ENCODE measurements around the gene CLN3. TPM values are rescaled to one million over a fixed set of nuclear protein-coding genes. Genes with fewer than 3 reads are reported as not detected.

CLN3 gene
- polyA plus RNA-seq, 1 donor from 2014 or later, result 32.2 TPM

- H3F3A ChIP-seq (ENCODE audit: insufficient read depth, low read length, poor library complexity, severe bottlenecking), result no peaks in the 10 kb centered on the region
- no peak overlapping the region for H3K4me3 ChIP-seq (ENCODE audit: low read length)
- H3K36me3 ChIP-seq (ENCODE audit: insufficient read depth, low read length), result no peaks in the 10 kb centered on the region
- H3K9me3 ChIP-seq (ENCODE audit: low read length), result no peaks in the 10 kb centered on the region
- H3K79me2 ChIP-seq (replicated peaks; ENCODE audit: insufficient read depth, low read length), result no peaks in the 10 kb centered on the region
- H3K27me3 ChIP-seq (ENCODE audit: insufficient read depth, low read depth, low read length), result no peaks in the 10 kb centered on the region
- no peak overlapping the region for H3K9ac ChIP-seq (ENCODE audit: low read length)
- no peak overlapping the region for H3K4me2 ChIP-seq (ENCODE audit: low read length)
- no peak overlapping the region for H2AFZ ChIP-seq (ENCODE audit: low read depth, low read length)
- no peak for TF ChIP-seq TAF1 (IDR thresholded peaks at IDR 0.05; ENCODE audit: low read depth)
- TF ChIP-seq POLR2AphosphoS5 (IDR thresholded peaks at IDR 0.05), result no peak
- TF ChIP-seq REST (IDR thresholded peaks at IDR 0.05; ENCODE audit: borderline replicate concordance), result no peak
- no peak for TF ChIP-seq EP300 (conservative IDR thresholded peaks at IDR 0.05; ENCODE audit: poor library complexity, severe bottlenecking)
- TF ChIP-seq MXI1 (conservative IDR thresholded peaks at IDR 0.05; ENCODE audit: poor library complexity, severe bottlenecking), result no peak
- no peak for TF ChIP-seq RAD21 (conservative IDR thresholded peaks at IDR 0.05)
- TF ChIP-seq SMC3 (conservative IDR thresholded peaks at IDR 0.05; ENCODE audit: poor library complexity), result no peak
- TF ChIP-seq EZH2 (IDR thresholded peaks at IDR 0.05; ENCODE audit: borderline replicate concordance, insufficient read depth, low read length, poor library complexity, severe bottlenecking), result no peak
- TF ChIP-seq CTCF (IDR thresholded peaks at IDR 0.05; ENCODE audit: poor library complexity, severe bottlenecking), result no peak
- no peaks in the 10 kb centered on the region for H4K20me1 ChIP-seq (ENCODE audit: insufficient read depth)
- H3K27ac ChIP-seq (ENCODE audit: low read length), result no peak overlapping the region
- H3K9me2 ChIP-seq (ENCODE audit: insufficient read depth, low read length), result no peaks in the 10 kb centered on the region
Observed at GRCh38 chr16:28505489-28506137, 13.7 kb upstream of the CLN3 start.

- Histone ChIP-seq H3K36me3 (ENCODE audit: insufficient read depth, low read length) (no peaks in the 10 kb centered on the region), H3K27me3 (ENCODE audit: insufficient read depth, low read depth, low read length) (no peaks in the 10 kb centered on the region), H3K4me3 (ENCODE audit: low read length) (no peak overlapping the region), H3K9ac (ENCODE audit: low read length) (no peak overlapping the region), H3F3A (ENCODE audit: insufficient read depth, low read length, poor library complexity, severe bottlenecking) (no peaks in the 10 kb centered on the region), H3K9me3 (ENCODE audit: low read length) (no peaks in the 10 kb centered on the region), H2AFZ (ENCODE audit: low read depth, low read length) (no peak overlapping the region), H3K27ac (ENCODE audit: low read length) (no peak overlapping the region), H3K79me2 (replicated peaks; ENCODE audit: insufficient read depth, low read length) (no peaks in the 10 kb centered on the region), H4K20me1 (ENCODE audit: insufficient read depth) (no peaks in the 10 kb centered on the region), H3K9me2 (ENCODE audit: insufficient read depth, low read length) (no peaks in the 10 kb centered on the region), H3K4me2 (ENCODE audit: low read length) (no peak overlapping the region)
- no peak for TF ChIP-seq EZH2 (IDR thresholded peaks at IDR 0.05; ENCODE audit: borderline replicate concordance, insufficient read depth, low read length, poor library complexity, severe bottlenecking)
- no peak for TF ChIP-seq RAD21 (conservative IDR thresholded peaks at IDR 0.05)
- TF ChIP-seq TAF1 (IDR thresholded peaks at IDR 0.05; ENCODE audit: low read depth), result no peak
- no peak for TF ChIP-seq CTCF (IDR thresholded peaks at IDR 0.05; ENCODE audit: poor library complexity, severe bottlenecking)
- TF ChIP-seq EP300 (conservative IDR thresholded peaks at IDR 0.05; ENCODE audit: poor library complexity, severe bottlenecking), result no peak
- no peak for TF ChIP-seq SMC3 (conservative IDR thresholded peaks at IDR 0.05; ENCODE audit: poor library complexity)
- no peak for TF ChIP-seq MXI1 (conservative IDR thresholded peaks at IDR 0.05; ENCODE audit: poor library complexity, severe bottlenecking)
- no peak for TF ChIP-seq REST (IDR thresholded peaks at IDR 0.05; ENCODE audit: borderline replicate concordance)
- TF ChIP-seq POLR2AphosphoS5 (IDR thresholded peaks at IDR 0.05), result no peak
Observed at GRCh38 chr16:28504707-28505404, 13.0 kb upstream of the CLN3 start.
